ENCODE data around the gene ALPL. TPM values are rescaled to one million over a fixed set of nuclear protein-coding genes. Genes with fewer than 3 reads are reported as not detected.

The ALPL gene
- total and polyA plus RNA-seq, 10 of the 15 experiments (the other 5 are each of a cell fraction or from before 2014, with no cell fraction given), result 0.07 to 0.59 (median 0.31) TPM; not detected in 2

DNA sequence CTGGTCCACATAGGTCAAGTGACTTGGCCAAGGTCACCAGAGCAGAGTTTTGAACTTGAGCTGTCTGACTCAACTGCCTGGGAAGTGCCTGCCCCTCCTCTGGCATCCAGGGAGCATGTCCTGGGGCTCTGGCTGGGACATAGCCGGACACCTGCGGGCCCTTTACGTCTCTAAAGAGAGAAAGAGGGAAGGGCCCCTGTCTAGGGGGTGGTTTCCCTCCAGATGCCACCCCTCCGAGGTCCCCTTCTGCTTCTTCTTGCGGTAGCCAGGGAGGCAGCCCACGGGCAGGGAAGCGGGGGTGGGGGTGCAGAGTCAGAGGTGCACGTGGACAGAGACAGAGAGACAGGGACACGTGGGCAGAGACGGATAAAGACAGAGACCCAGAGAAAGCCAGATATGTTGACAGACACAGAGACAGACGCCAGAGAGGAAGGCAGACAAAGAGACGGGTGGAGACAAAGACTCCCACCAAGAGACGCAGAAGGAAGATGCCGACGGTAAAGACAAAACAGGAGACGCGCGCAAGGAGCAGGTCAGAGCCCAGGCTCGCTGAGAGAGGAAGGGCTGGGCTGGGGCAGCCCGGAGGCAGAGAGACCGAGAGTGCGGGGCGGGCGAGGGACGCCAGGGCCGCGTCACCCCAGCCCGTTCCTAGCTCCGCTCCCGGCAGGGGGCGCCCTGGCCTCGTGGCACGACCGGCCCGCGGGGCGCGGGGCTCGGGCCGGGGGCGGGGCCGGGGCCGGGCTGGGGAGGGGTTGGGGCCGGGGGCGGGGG lies 458 bp upstream of the ALPL start (continued):
- TF ChIP-seq JUND (IDR thresholded peaks at IDR 0.05; ENCODE audit: low read depth, low read length), result no peak

DNA sequence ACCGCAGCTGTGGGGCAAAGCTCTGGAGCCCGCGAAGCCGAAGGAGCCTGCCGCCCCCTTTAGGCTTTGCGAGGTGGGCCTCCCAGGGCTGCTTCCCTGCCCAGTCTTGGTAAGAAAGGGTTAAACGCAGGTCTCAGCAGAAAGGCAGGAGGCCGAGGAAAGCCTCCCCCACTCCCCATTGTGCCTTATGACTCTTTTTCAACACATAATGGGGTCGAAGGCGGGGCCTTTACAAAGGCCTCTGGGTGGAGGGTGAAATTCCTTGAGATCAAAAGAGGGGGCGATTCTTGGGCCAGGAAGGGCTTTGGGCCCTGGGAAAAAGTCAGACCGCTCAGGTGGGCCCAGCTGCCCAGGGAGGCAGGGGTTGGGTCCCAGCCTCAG lies 880 bp downstream of the ALPL start:
- H3K4me2 ChIP-seq (ENCODE audit: control insufficient read depth, insufficient read depth), result no peak overlapping the region
- no peak for FAIRE-seq
- no peaks in the 10 kb centered on the region for H3K79me2 ChIP-seq (ENCODE audit: control insufficient read depth, insufficient read depth, low read length)
- no TSS peak for BruUV-seq (replicated peaks)
- ChIA-PET POLR2A (no interaction called here), SMC1A (ENCODE audit: uncharacterized antibody, unreplicated experiment) (interaction anchor here (1.3 to 18.6 kb wide), 2 partner anchors 19 to 34 kb away, joined by 4 to 326 read pairs; no protein-coding TSS in a partner anchor), RAD21 (ENCODE audit: unreplicated experiment) (interaction anchor here (1.1 to 9.8 kb wide), 3 partner anchors 16 to 38 kb away, joined by 3 to 109 read pairs (median 3); no protein-coding TSS in a partner anchor), CTCF (interaction anchor here (14.7 kb wide), 1 partner anchor 20 kb away, joined by 327 read pairs; no protein-coding TSS in a partner anchor)
- peaks cover 0 to 16% of the 10 kb centered on the region in 2 experiments for H3K27me3 ChIP-seq (replicated peaks in 1 of 2; ENCODE audit: control insufficient read depth in 2 of 2, insufficient read depth in 2 of 2, low read length in 1 of 2)
- no peaks in the 10 kb centered on the region for H3K9me3 ChIP-seq (replicated peaks; ENCODE audit: control insufficient read depth, insufficient read depth, low read length)
- ATAC-seq, result no peak
- no peak overlapping the region for H3K27ac ChIP-seq (ENCODE audit: control insufficient read depth, insufficient read depth)
- peaks cover 14% of the 10 kb centered on the region for H3K4me1 ChIP-seq (ENCODE audit: control insufficient read depth, insufficient read depth, low read length)
- WGBS (ENCODE audit: insufficient coverage, insufficient replicate concordance, low lambda C conversion rate, missing lambda C conversion rate), result 49% methylated on average over 12 of the region's 12 CpGs
- DNase-seq (ENCODE audit: low read depth, low spot score), result no peak
- no peaks in the 10 kb centered on the region for H3K36me3 ChIP-seq (ENCODE audit: control insufficient read depth in 2 of 2, insufficient read depth in 2 of 2, low read length in 1 of 2)
- H2AFZ ChIP-seq (ENCODE audit: control insufficient read depth, low read depth, low read length), result no peak overlapping the region
- in situ Hi-C loops (cut with MboI) (no loop called here), intact Hi-C loops (cut with micrococcal nuclease; ENCODE audit: unreplicated experiment) (loop anchor here (5.0 to 10.0 kb wide), 2 partner anchors 77 to 145 kb away; no protein-coding TSS in a partner anchor)
- no peaks in the 10 kb centered on the region for H4K20me1 ChIP-seq (ENCODE audit: control insufficient read depth, insufficient read depth)
- no peak overlapping the region for H3K4me3 ChIP-seq
- no peak overlapping the region for H3K9ac ChIP-seq (ENCODE audit: control insufficient read depth, insufficient read depth, low read length)
- no peak for TF ChIP-seq FOS (IDR thresholded peaks at IDR 0.05; ENCODE audit: borderline replicate concordance, extremely low read depth, insufficient read length)
- TF ChIP-seq, protein P1, sequence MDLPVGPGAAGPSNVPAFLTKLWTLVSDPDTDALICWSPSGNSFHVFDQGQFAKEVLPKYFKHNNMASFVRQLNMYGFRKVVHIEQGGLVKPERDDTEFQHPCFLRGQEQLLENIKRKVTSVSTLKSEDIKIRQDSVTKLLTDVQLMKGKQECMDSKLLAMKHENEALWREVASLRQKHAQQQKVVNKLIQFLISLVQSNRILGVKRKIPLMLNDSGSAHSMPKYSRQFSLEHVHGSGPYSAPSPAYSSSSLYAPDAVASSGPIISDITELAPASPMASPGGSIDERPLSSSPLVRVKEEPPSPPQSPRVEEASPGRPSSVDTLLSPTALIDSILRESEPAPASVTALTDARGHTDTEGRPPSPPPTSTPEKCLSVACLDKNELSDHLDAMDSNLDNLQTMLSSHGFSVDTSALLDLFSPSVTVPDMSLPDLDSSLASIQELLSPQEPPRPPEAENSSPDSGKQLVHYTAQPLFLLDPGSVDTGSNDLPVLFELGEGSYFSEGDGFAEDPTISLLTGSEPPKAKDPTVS (IDR thresholded peaks at IDR 0.05; ENCODE audit: low read depth, low read length), result no peak
- no peak for TF ChIP-seq MXI1 (IDR thresholded peaks at IDR 0.05; ENCODE audit: low read depth, low read length)
- TF ChIP-seq, protein P2, sequence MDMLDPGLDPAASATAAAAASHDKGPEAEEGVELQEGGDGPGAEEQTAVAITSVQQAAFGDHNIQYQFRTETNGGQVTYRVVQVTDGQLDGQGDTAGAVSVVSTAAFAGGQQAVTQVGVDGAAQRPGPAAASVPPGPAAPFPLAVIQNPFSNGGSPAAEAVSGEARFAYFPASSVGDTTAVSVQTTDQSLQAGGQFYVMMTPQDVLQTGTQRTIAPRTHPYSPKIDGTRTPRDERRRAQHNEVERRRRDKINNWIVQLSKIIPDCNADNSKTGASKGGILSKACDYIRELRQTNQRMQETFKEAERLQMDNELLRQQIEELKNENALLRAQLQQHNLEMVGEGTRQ (IDR thresholded peaks at IDR 0.05; ENCODE audit: borderline replicate concordance, low read depth, low read length), result no peak
- TF ChIP-seq POLR2A (IDR thresholded peaks at IDR 0.05; ENCODE audit: low read depth, low read length), result no peak
- TF ChIP-seq, protein P3, sequence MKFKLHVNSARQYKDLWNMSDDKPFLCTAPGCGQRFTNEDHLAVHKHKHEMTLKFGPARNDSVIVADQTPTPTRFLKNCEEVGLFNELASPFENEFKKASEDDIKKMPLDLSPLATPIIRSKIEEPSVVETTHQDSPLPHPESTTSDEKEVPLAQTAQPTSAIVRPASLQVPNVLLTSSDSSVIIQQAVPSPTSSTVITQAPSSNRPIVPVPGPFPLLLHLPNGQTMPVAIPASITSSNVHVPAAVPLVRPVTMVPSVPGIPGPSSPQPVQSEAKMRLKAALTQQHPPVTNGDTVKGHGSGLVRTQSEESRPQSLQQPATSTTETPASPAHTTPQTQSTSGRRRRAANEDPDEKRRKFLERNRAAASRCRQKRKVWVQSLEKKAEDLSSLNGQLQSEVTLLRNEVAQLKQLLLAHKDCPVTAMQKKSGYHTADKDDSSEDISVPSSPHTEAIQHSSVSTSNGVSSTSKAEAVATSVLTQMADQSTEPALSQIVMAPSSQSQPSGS (IDR thresholded peaks at IDR 0.05; ENCODE audit: low read length), result no peak
- no peak for TF ChIP-seq NFYB (IDR thresholded peaks at IDR 0.05; ENCODE audit: insufficient read depth, low read depth, low read length)
- TF ChIP-seq STAT1 (conservative IDR thresholded peaks at IDR 0.05), result no peak
- TF ChIP-seq, protein P4, sequence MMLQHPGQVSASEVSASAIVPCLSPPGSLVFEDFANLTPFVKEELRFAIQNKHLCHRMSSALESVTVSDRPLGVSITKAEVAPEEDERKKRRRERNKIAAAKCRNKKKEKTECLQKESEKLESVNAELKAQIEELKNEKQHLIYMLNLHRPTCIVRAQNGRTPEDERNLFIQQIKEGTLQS (IDR thresholded peaks at IDR 0.05; ENCODE audit: borderline replicate concordance, extremely low read depth, low read depth, low read length), result no peak
- TF ChIP-seq ZNF384 (IDR thresholded peaks at IDR 0.05; ENCODE audit: borderline replicate concordance, low read depth, low read length), result no peak
- TF ChIP-seq MTA3 (IDR thresholded peaks at IDR 0.05; ENCODE audit: borderline replicate concordance, low read length), result no peak
- no peak for TF ChIP-seq WRNIP1 (IDR thresholded peaks at IDR 0.05; ENCODE audit: borderline replicate concordance, low read depth, low read length)
- TF ChIP-seq ZNF24 (IDR thresholded peaks at IDR 0.05), result no peak
- TF ChIP-seq KLF5 (IDR thresholded peaks at IDR 0.05; ENCODE audit: partially characterized antibody), result no peak
- TF ChIP-seq, protein P5, sequence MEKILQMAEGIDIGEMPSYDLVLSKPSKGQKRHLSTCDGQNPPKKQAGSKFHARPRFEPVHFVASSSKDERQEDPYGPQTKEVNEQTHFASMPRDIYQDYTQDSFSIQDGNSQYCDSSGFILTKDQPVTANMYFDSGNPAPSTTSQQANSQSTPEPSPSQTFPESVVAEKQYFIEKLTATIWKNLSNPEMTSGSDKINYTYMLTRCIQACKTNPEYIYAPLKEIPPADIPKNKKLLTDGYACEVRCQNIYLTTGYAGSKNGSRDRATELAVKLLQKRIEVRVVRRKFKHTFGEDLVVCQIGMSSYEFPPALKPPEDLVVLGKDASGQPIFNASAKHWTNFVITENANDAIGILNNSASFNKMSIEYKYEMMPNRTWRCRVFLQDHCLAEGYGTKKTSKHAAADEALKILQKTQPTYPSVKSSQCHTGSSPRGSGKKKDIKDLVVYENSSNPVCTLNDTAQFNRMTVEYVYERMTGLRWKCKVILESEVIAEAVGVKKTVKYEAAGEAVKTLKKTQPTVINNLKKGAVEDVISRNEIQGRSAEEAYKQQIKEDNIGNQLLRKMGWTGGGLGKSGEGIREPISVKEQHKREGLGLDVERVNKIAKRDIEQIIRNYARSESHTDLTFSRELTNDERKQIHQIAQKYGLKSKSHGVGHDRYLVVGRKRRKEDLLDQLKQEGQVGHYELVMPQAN (conservative IDR thresholded peaks at IDR 0.05), result no peak

Data from GM12878 (cell line).